ENCODE results near the gene JTB. TPM values are rescaled to one million over a fixed set of nuclear protein-coding genes. Genes with fewer than 3 reads are reported as not detected.
A peak's percentile ranks its signal among the peaks of the same experiment; 100 is the strongest.

Gene JTB
- total and polyA plus RNA-seq, 9 of the 15 experiments (the other 6 are each of a cell fraction or from before 2014, with no cell fraction given) = 24.7 to 308 (median 151) TPM

DNA sequence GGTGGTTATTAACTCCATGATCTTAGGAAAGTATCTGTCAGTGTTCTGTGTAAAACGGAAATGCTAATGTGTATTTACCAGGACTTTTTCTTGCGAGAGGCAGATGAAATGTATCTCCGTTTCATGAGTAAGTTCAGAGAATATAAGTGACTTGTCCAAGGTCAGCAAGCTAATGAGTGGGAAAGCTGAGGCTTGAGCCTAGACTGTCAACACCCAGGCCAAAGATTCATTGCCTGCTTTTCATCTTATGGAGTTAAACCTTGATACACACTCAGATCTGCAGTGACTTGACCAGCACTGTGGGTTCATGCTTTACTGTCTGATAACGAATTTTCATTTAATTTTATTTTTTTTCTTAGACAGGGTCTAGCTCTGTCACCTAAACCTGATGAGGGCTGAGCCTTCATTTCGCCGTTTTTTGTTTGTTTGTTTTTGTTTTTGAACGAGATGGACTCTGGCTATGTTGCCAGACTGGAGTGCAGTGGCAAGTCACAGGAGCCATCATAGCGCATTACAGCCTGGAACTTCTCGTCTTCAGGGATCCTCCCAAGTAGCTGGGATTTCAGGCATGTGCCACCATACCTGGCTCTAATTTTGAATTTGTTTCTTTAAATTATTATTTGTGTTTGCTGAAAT, 918 bp upstream of the JTB start (continued):
- TF ChIP-seq, protein P1, sequence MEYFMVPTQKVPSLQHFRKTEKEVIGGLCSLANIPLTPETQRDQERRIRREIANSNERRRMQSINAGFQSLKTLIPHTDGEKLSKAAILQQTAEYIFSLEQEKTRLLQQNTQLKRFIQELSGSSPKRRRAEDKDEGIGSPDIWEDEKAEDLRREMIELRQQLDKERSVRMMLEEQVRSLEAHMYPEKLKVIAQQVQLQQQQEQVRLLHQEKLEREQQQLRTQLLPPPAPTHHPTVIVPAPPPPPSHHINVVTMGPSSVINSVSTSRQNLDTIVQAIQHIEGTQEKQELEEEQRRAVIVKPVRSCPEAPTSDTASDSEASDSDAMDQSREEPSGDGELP (CRISPR knock-in tag; IDR thresholded peaks at IDR 0.05; ENCODE audit: borderline replicate concordance) = no peak
- TF ChIP-seq POLR3G (IDR thresholded peaks at IDR 0.05; ENCODE audit: extremely low read depth, insufficient read length, insufficient replicate concordance) = no peak
- no peak for TF ChIP-seq SOX6 (IDR thresholded peaks at IDR 0.05)
- TF ChIP-seq KDM1A (IDR thresholded peaks at IDR 0.05) = 0 out of 4 replicates have a peak, but pooled peaks of 1 of the 2 experiments have one; percentile 8
- peak; percentile 52; the same call in 1 of the 2 replicates for TF ChIP-seq NBN (IDR thresholded peaks at IDR 0.05; ENCODE audit: low read depth)
- no peak for TF ChIP-seq ZEB2 (IDR thresholded peaks at IDR 0.05)
- no peak for TF ChIP-seq KHSRP (IDR thresholded peaks at IDR 0.05)
- TF ChIP-seq KLF1 (tag; IDR thresholded peaks at IDR 0.05) = no peak
- no peak for TF ChIP-seq WHSC1 (IDR thresholded peaks at IDR 0.05; ENCODE audit: low read length)
- TF ChIP-seq SAP30 (IDR thresholded peaks at IDR 0.05; ENCODE audit: borderline replicate concordance, insufficient read depth, low read depth, low read length, poor library complexity, severe bottlenecking) = peak; percentile 10
- TF ChIP-seq, protein P2, sequence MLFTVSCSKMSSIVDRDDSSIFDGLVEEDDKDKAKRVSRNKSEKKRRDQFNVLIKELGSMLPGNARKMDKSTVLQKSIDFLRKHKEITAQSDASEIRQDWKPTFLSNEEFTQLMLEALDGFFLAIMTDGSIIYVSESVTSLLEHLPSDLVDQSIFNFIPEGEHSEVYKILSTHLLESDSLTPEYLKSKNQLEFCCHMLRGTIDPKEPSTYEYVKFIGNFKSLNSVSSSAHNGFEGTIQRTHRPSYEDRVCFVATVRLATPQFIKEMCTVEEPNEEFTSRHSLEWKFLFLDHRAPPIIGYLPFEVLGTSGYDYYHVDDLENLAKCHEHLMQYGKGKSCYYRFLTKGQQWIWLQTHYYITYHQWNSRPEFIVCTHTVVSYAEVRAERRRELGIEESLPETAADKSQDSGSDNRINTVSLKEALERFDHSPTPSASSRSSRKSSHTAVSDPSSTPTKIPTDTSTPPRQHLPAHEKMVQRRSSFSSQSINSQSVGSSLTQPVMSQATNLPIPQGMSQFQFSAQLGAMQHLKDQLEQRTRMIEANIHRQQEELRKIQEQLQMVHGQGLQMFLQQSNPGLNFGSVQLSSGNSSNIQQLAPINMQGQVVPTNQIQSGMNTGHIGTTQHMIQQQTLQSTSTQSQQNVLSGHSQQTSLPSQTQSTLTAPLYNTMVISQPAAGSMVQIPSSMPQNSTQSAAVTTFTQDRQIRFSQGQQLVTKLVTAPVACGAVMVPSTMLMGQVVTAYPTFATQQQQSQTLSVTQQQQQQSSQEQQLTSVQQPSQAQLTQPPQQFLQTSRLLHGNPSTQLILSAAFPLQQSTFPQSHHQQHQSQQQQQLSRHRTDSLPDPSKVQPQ (CRISPR knock-in tag; IDR thresholded peaks at IDR 0.05; ENCODE audit: borderline replicate concordance) = no peak
- peak in 1 of 2 experiments; percentile 45; a peak in 1 of 4 replicates for TF ChIP-seq FOXK2 (conservative IDR thresholded peaks at IDR 0.05 in 1 of 2, IDR thresholded peaks at IDR 0.05 in 1 of 2; ENCODE audit: low read depth in 2 of 2)
- TF ChIP-seq TBP (optimal IDR thresholded peaks at IDR 0.05; ENCODE audit: low read depth, low read length) = peak; percentile 28
- TF ChIP-seq, protein P3, sequence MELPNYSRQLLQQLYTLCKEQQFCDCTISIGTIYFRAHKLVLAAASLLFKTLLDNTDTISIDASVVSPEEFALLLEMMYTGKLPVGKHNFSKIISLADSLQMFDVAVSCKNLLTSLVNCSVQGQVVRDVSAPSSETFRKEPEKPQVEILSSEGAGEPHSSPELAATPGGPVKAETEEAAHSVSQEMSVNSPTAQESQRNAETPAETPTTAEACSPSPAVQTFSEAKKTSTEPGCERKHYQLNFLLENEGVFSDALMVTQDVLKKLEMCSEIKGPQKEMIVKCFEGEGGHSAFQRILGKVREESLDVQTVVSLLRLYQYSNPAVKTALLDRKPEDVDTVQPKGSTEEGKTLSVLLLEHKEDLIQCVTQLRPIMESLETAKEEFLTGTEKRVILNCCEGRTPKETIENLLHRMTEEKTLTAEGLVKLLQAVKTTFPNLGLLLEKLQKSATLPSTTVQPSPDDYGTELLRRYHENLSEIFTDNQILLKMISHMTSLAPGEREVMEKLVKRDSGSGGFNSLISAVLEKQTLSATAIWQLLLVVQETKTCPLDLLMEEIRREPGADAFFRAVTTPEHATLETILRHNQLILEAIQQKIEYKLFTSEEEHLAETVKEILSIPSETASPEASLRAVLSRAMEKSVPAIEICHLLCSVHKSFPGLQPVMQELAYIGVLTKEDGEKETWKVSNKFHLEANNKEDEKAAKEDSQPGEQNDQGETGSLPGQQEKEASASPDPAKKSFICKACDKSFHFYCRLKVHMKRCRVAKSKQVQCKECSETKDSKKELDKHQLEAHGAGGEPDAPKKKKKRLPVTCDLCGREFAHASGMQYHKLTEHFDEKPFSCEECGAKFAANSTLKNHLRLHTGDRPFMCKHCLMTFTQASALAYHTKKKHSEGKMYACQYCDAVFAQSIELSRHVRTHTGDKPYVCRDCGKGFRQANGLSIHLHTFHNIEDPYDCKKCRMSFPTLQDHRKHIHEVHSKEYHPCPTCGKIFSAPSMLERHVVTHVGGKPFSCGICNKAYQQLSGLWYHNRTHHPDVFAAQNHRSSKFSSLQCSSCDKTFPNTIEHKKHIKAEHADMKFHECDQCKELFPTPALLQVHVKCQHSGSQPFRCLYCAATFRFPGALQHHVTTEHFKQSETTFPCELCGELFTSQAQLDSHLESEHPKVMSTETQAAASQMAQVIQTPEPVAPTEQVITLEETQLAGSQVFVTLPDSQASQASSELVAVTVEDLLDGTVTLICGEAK (IDR thresholded peaks at IDR 0.05) = 0 out of 2 replicates have a peak, but pooled peaks have one; percentile 14
- TF ChIP-seq, protein P3 (CRISPR knock-in tag; IDR thresholded peaks at IDR 0.05) = no peak
- TF ChIP-seq HLTF (IDR thresholded peaks at IDR 0.05) = peak; percentile 83
- 0 out of 2 replicates have a peak, but pooled peaks have one; percentile 7 for TF ChIP-seq LEF1 (IDR thresholded peaks at IDR 0.05)
